GM19467 (cell line): ENCODE results near the gene MZB1.

Experiments
- ATAC-seq: cut with Tn5 transposase; IDR thresholded peaks from one replicate; pipeline ENCODE4 v1.9.1; 2021; ENCODE audit warnings: mild to moderate bottlenecking, moderate library complexity; ENCODE audit not compliant: unreplicated experiment

The MZB1 gene, protein sequence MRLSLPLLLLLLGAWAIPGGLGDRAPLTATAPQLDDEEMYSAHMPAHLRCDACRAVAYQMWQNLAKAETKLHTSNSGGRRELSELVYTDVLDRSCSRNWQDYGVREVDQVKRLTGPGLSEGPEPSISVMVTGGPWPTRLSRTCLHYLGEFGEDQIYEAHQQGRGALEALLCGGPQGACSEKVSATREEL

DNA sequence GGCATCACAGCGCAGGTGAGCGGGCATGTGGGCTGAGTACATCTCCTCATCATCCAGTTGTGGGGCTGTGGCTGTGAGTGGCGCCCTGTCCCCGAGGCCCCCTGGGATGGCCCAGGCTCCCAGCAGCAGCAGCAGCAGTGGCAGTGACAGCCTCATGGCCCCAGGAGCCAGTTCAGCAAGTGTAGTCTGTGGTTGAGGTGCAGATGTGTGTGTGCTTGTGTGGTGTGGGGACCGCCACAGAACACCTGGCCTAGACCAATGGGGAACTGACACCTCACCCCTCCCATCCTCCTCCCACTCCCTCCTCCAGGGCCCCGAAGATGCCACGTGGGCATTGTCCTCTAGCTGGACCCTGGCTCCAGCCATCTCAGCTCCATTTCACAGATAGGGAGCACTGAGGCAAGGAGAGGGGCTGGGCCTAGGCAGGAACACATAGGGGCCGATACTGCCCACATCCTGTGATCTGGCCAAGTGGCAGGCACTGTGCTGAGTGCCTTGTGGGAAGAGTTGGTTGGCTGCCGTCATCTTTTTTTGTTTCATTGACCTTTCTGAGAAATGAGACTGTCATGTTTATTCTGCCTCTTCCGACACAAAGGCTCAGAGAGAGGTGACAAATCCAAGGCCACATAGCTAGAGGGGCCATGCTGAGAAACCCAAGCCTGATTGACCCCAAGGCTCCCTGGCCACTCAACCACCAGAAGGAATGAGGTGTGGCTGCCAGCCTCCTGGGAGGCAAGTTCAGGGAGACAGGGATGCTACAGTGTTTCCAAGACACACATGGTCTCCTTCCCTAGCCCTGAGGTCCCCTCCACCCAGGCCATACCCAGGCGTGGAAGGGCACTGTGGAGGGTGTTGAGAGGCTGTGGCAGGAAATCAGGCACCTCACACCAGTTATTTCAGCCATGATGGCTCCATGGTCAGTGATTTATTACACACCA lies at the start of gene MZB1:
Gene MZB1 (minus strand): TSS at position 213 of the 938 bp plus-strand sequence. CDS start 57 bp downstream, at position 156.
- peak; percentile 24 for ATAC-seq

DNA sequence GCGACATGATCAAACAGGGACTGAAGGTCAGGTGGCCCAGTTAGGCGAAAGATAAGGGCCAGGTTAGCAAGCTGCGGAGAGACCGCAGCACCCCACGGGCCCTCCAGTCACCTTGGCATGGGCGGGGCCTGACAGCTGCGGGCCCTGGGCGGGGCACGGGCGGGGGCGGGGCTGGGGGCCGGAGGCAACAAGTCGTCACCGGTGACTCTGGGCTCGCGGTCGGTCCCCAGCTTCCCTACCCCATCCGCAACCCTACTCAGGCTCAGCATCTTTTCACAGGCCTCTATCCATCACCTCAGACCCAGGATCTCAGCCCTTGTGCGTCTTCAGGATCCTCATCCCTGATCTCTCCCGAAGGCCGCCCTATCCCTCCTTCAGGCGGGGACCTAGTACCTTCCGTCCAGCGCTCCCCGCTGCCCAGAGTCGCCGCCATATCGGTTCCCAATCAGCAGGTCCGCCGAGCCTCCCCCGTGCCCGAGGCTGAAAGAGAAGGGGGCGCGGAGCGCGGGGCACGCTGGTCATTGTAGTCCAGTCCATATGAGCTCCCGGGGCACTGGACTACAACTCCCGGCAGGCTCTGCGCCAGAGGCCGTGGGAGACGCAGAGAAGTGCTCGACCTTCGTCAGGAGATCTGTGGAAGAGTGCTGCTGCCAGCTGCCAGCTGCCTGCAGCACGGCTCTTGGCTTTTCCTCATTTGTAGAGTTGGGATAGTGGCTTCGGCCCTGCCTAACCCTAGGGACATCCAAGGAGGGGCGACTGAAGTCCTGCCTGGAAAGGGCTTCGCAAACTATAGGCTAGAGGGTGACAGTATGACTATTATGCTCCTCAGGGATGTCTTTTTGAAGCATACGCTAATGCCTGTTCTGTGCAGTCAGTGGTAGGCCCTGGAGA lies 49.5 kb upstream of the MZB1 start, which contains the start of gene DNAJC18:
Gene DNAJC18 (minus strand): TSS at position 513 of the 891 bp plus-strand sequence. CDS start 80 bp downstream, at position 433.
- ATAC-seq = peak; percentile 89

DNA sequence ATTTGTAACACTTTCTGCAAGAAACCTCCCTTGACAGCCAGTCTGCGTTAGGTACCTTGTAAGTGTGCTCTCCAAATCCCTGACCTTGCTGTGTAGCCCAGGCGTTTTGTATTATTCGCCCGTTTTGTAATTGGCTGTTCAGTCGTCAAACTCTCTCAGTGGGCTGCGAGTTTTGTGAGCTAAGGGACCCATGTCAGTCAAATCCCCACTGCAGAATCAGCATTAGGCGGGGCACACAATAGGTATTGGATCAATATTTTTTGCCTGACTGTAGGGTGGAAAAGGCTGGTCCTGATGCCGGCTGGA lies 48.9 kb upstream of the MZB1 start:
- ATAC-seq = no peak

DNA sequence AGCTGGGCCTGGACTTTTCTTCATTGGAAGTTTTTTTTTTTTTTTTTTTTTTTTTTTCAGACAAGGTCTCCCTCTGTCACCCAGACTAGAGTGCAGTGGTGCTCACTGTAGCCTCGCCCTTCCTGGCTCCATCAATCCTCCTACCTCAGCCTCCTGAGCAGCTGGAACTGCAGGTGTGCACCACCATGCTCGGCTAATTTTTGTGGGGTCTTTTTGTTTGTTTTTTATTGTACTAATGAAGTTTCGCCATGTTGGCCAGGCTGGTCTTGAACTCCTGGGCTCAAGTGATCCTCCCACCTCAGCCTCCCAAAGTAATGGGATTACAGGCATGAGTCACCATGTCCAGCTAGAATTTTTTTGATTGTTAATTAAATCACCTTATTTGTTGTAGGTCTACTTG lies 46.0 kb upstream of the MZB1 start:
- no peak for ATAC-seq

DNA sequence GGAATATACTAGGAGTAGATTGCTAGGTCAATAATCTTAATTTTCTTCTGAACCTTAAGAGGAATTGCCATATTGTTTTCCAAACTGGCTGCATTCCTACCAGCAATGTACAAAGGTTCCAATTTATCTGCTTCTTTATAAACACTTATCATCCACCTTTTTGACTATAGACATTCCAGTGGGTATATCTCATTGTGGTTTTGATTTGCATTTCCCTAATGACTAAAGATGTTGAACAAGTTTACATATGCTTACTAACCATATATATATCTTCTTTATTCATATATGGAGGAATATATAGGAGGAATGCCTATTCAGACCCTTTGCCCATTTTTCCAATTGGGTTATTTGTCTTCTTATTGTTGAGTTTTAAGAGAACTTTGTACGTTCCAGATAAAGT lies 42.0 kb upstream of the MZB1 start:
- no peak for ATAC-seq

DNA sequence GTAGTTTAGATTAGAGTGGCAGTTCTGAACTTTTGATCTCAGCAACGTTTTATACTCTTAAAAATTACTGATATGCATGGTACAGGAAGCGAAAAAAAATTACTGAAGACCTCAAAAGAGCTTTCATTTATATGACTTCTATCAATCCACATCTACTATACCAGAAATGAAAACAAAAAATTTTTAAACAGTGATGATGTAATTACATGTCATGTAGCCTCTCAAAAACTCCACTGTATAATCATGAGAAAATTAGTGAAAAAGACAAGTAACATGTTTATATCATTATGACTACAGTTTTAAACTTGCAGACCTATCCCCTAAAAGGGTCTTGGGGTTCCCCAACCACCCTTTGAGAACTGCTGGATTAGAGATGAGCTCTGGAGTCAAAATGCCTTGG lies 40.3 kb upstream of the MZB1 start:
- ATAC-seq = no peak

DNA sequence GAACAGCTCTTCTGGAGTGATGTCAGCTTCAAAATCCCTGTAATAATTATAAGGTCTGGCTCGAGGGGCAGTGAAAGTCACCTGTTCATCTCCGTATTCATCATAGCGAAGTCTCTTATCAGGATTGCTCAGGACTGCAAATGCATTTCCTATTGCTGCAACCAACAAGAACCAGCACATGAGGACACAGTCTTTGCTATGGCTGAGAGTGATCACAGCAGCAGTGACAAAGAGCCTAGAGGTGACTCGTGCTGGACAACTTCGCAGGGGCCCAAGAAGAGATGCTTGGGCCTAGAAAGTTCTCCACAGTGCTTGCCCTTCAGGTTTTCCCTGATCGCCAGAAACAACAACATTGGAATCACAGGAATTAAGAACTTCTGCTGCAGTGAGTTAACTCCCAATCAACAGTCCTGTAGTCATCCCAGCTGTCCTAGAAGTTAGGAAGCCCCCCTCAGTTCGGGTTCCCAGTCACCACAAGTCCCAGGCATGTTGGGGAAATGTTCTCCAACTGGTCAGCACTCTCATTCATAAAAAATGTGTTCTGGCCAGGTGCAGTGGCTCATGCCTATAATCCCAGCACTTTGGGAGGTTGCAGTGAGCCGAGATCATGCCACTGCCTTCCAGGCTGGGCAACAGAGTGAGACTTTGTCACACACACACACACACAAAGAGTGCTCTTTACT lies 36.6 kb upstream of the MZB1 start:
- no peak for ATAC-seq

DNA sequence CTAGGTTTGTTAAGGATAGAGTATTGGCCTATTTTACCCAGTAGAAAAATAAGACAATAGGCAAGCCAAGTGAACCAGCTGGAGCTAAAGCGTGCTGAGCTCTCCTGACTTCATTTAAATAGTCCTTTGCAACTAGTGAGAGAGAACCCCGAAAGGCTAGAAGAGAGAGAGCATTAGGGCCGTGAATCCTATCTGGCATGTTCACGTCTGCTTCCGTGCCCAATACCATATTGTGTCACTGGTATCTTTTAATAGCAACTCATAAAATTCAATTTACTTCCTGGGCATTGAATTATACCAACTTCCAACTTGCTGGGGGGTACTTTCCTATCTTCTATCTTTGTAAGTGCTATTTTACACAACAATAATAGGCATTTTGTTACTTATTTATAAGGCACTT lies 35.8 kb upstream of the MZB1 start:
- no peak for ATAC-seq

DNA sequence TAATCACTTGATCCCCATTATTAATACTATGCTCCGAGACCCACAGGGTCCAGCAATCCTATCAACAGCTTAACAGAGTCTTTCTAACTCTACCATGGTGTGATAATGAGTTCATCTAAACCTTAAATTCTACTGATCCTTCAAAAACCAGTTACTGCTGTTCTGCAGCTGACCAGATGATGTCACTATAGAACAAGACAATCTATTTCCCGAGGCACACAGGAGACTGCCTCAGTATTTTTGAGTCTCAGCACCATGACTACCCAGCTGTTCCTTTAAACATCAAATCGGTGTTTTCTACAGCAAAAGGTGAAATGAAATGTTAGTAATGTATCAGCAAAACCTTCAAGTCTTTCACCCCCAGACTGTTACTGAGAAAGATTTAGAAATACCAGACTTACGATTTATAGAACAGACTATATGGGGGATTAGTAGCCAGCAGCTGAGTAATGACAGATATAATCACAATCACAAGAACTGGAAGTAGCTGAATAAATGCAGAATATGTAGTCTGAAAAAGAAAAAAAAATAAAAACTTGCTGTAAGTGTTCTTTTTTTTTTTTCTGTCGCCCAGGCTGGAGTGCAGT lies 32.7 kb upstream of the MZB1 start:
- ATAC-seq = no peak

DNA sequence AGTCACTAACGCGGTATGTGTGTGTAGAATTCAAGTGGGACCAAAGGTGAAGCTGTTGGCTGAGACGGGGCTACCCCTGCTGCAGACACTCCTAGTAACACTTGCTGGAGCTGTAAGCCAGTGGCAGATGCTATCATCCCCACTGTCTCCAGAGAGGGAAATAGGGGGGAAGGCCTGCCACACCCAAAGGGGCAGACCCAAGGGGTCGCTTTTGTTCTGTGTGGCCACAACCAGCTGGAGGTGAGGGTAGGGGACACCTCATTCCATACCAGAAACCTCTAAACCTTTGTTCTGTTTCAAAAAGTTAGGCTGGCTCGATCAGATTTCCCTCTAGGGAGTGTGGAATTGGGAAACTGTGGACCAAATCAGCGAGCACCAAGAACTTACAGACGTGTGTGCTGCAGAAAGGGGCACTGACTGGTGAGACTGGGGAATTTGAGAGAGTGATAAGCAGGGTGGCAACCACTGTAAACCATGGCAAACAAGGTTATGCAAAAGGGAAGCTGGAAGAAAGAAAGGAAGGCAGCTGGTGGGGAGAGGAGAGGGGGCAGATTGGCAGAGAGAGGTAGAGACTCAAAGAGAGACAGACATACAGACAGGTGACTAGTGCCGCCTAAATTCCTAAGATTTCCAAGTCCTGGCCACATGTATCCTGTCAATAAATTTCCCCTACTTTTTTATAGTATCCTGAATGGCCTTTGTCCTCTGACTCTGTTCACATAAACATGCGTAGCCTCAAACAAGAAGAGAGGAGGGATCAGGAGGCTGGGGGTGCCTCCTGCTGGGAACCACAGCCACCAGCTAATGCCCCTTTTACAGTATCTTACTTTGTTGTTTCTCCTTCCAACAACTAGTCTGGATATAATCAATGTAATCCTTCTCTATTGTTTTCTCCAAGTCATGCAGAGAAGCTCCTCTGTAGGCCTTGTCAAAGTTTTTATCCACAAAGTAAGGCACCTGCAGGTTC lies 29.8 kb upstream of the MZB1 start:
- ATAC-seq = no peak

DNA sequence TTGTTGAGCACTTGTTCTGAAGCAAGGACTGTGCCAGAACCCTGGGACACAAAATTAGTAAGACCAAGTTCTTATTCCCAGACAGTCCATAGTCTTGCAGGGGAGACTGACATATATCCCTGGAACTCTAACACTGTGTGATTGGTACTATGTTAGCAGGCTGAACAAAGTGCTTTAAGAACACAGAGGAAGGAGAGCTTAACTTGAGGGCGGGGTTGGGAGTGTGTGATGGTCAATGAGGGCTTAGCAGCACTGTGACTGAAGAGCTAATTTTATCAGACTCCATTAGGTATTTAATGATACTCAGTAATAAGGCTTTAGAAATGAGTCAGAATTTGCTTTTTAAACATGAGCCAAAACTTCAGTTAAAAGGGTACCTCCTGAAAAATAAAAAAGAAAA lies 29.1 kb upstream of the MZB1 start:
- no peak for ATAC-seq

DNA sequence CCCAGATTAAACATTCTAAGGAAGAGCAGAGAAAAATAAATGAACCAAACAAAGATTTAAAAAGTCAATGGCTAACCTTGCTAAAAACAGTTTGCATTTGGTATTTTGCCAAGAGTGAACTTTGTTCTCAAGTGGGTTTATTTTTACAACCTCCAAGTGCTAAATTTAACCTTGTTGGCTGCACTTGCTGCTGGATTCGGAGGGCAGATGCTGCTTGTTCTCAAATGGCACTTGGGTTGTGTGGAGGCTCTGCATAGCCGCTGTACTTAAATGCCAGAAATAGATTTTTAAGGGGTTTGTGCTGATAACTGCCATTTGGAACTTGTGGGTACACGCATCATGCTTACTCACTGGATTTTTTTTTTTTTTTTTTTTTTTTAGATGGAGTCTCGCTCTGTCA lies 27.5 kb upstream of the MZB1 start:
- no peak for ATAC-seq

DNA sequence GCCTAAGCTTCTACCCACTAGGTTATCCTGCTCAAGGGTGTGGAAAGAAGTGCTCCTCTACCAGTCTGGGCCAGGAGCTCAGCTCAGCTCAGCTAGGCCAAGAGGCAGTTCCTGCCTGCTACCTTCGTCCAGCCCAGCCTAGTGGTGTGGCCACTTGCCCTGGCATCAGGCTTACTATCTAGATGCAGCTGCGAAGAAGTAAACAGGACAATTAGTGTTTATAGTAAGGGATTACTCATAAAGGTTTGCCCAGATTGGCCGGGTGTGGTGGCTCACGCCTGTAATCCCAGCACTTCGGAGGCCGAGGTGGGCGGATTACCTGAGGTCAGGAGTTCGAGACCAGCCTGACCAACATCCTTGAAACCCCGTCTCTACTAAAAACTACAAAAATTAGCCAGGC lies 26.9 kb upstream of the MZB1 start:
- ATAC-seq = no peak

DNA sequence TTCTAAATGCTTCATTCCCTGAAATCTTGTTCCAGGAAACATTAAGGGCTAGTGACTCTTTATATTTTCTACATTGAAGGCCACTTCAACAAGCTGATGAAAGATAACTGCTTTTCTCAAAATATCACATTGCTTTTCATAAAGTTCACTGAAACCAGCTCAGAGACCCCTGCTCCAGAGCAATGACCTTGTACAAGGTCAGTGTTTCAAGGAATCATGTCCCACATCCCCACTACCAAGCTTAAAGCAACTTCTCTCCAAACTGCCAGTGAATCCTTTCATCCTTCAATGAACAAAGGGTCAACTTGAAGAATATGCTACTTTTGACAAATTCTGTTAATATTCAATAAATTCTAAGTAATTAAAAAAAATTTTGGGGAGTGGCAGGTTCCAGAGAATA lies 26.2 kb upstream of the MZB1 start:
- ATAC-seq = no peak

DNA sequence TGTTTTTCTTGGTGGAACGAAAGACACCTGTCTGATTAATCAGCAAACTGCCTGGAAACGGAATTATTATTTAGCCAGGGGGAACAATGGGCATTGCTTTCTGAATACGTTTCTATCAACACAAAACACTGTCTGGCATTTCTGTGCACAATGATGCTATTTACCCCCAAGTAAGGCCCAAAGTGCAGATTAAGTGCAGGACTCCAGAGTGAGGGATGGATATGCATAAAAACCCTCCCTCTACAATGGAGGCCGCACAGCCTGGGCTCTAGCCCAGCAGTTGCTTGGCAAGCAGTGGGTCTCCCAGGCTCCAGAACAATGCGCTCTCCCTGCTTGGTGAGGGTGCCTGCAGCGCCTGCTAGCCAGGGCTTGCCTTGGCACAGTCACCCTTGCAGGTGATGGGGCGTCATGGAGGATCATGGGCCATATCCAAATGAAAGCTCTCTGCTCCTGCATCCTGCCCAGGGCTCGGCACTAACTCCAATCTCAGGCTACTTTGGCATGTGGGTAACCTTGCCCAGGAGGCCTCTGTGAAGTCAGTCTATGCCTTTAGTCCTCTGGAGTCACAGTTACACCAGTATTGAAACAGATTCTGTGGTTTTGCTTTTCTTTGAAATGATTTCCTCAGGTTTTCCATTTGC lies 25.6 kb upstream of the MZB1 start:
- no peak for ATAC-seq

DNA sequence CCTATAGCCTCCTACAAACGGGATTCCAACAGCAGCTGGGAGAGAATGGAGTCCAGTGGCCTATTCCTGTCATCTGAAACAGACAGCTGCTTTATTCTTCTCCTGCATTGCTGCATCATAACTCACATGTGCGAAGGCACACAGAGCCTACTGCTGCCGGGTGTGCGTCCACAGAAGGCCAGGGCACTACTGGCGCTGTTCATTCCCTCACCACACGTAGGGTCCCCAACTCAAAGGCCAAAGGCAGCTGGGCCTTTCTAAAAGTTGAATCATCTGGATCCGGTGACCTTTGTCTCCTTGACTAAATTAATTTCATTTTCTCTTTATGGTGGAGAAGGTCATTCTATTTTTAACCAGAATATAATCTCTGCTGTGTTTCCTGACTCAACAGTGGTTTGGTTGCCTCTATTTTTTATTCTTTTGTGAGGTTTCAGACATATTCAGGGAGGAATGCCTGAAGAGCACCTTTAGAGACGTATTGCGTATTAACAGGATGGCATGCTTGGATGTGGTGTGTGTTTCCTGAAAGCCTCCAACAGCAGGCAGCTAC lies 24.9 kb upstream of the MZB1 start:
- no peak for ATAC-seq

DNA sequence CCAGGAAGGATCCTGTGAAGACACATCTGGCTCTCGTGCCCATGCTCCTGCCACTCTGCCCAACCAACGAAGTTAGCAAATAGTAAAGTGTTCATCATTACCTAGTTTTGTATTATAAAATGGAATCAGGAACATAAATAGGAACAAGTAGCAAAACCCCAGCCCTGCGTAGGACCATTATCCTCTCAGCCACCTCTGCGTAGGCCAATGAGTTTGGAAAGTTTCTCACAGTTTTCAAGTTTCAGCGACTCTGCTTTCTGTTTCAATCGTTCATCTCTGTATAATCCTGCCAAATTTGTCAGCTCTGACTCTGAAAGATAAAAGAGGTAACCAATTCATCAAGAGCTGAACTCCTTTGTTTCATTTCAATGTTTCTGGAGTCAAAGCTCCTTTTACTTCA lies 24.2 kb upstream of the MZB1 start:
- ATAC-seq = no peak

DNA sequence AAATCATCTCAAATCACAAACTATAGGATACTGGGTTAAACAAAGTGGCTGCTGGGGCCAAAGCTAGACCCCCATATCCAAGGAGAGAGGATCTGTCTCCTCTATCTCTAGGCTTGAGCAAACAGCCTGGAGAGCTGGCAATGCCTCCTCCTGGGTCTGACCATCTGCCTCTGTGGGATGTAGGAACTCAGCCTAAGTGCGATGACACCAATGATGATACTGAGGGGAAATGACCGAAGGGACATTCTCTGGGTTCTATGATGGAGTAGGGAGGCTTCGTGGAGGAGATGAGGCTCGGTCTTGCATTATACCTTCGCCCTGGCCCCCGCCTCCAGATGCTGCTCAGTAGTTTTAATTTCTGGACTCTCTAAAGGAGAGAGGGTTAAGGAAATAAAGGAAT lies 23.4 kb upstream of the MZB1 start:
- no peak for ATAC-seq
